ENCODE measurements around the gene RPL37A.

The RPL37A gene

GRCh38 chr2:216498379-216499352 lies at the start of gene RPL37A:
RPL37A (plus strand) TSS chr2:216498844; CDS start chr2:216498875, 31 bp downstream.
- ATAC-seq (peak; percentile 98), DNase-seq (peak; percentile 88 to 93)
- peak within 1 kb of the TSS; percentile 87 to 92 for H3K4me3 Mint-ChIP-seq
- H3K27me3 Mint-ChIP-seq: no peaks in the 10 kb centered on the region
- H3K9me3 Mint-ChIP-seq: no peaks in the 10 kb centered on the region
- H3K27ac Mint-ChIP-seq: peak within 1 kb of the TSS; percentile 97 to 99
- H3K4me1 Mint-ChIP-seq: peaks cover 65% of the 10 kb centered on the region

GRCh38 chr2:216450346-216450745 lies 48.3 kb upstream of the RPL37A start:
- Mint-ChIP-seq H3K4me1 (no peaks in the 10 kb centered on the region), H3K27ac (no peak overlapping the region), H3K27me3 (no peaks in the 10 kb centered on the region)

GRCh38 chr2:216450784-216451183 lies 47.9 kb upstream of the RPL37A start:
- peaks cover 11 to 14% of the 10 kb centered on the region in 2 donors for H3K9me3 Mint-ChIP-seq
- H3K4me3 Mint-ChIP-seq: no peak overlapping the region
- H3K27ac Mint-ChIP-seq: no peak overlapping the region
- no peaks in the 10 kb centered on the region for H3K4me1 Mint-ChIP-seq
- DNase-seq (no peak), ATAC-seq (no peak)
- H3K27me3 Mint-ChIP-seq: no peaks in the 10 kb centered on the region

More at GRCh38 chr2:216450346-216450745, 48.3 kb upstream of the RPL37A start:
- Mint-ChIP-seq H3K4me3 (no peak overlapping the region), H3K9me3 (peaks cover 11 to 14% of the 10 kb centered on the region in 2 donors)
- no peak for DNase-seq
- no peak for ATAC-seq

- no peak for DNase-seq
- H3K4me1 Mint-ChIP-seq: no peaks in the 10 kb centered on the region
Observed at GRCh38 chr2:216453955-216454614, 44.6 kb upstream of the RPL37A start.

GRCh38 chr2:216463148-216463547 lies 35.5 kb upstream of the RPL37A start:
- peaks cover 12% of the 10 kb centered on the region for H3K4me1 Mint-ChIP-seq
- DNase-seq (no peak), ATAC-seq (no peak)
- H3K4me3 Mint-ChIP-seq: no peak overlapping the region
- H3K9me3 Mint-ChIP-seq: no peaks in the 10 kb centered on the region
- peak overlapping the region in 1 of 2 donors; percentile 17 for H3K27ac Mint-ChIP-seq
- H3K27me3 Mint-ChIP-seq: no peaks in the 10 kb centered on the region

More at GRCh38 chr2:216453955-216454614, 44.6 kb upstream of the RPL37A start:
- Mint-ChIP-seq H3K27ac (no peak overlapping the region), H3K9me3 (peaks cover 0 to 6% of the 10 kb centered on the region in 2 donors), H3K4me3 (no peak overlapping the region), H3K27me3 (no peaks in the 10 kb centered on the region)
- no peak for ATAC-seq

- Mint-ChIP-seq H3K4me3 (no peak overlapping the region), H3K27ac (no peak overlapping the region), H3K9me3 (no peaks in the 10 kb centered on the region), H3K27me3 (no peaks in the 10 kb centered on the region), H3K4me1 (peaks cover 12% of the 10 kb centered on the region)
- ATAC-seq: no peak
- DNase-seq: no peak
Observed at GRCh38 chr2:216464104-216464720, 34.4 kb upstream of the RPL37A start.

GRCh38 chr2:216465579-216466195 lies 33.0 kb upstream of the RPL37A start:
- Mint-ChIP-seq H3K27ac (no peak overlapping the region), H3K9me3 (no peaks in the 10 kb centered on the region), H3K4me3 (no peak overlapping the region), H3K27me3 (no peaks in the 10 kb centered on the region), H3K4me1 (peaks cover 12% of the 10 kb centered on the region)
- ATAC-seq (no peak), DNase-seq (no peak)

- Mint-ChIP-seq H3K9me3 (no peaks in the 10 kb centered on the region), H3K27ac (peak overlapping the region in 1 of 2 donors; percentile 41)
Observed at GRCh38 chr2:216467845-216468244, 30.8 kb upstream of the RPL37A start.

GRCh38 chr2:216469661-216470060 lies 29.0 kb upstream of the RPL37A start:
- no peak overlapping the region for H3K4me3 Mint-ChIP-seq
- ATAC-seq: no peak
- no peak for DNase-seq
- H3K4me1 Mint-ChIP-seq: peaks cover 3% of the 10 kb centered on the region
- no peak overlapping the region for H3K27ac Mint-ChIP-seq
- H3K9me3 Mint-ChIP-seq: no peaks in the 10 kb centered on the region
- H3K27me3 Mint-ChIP-seq: no peaks in the 10 kb centered on the region

More at GRCh38 chr2:216467845-216468244, 30.8 kb upstream of the RPL37A start:
- ATAC-seq: no peak
- Mint-ChIP-seq H3K4me3 (no peak overlapping the region), H3K27me3 (no peaks in the 10 kb centered on the region), H3K4me1 (peaks cover 6% of the 10 kb centered on the region)
- DNase-seq: no peak

GRCh38 chr2:216473187-216473586 lies 25.5 kb upstream of the RPL37A start:
- H3K9me3 Mint-ChIP-seq: no peaks in the 10 kb centered on the region
- H3K27me3 Mint-ChIP-seq: no peaks in the 10 kb centered on the region
- ATAC-seq: no peak

GRCh38 chr2:216474925-216475670 lies 23.5 kb upstream of the RPL37A start:
- peak in 1 of 2 donors; percentile 55 for DNase-seq
- no peaks in the 10 kb centered on the region for H3K9me3 Mint-ChIP-seq

More at GRCh38 chr2:216473187-216473586, 25.5 kb upstream of the RPL37A start:
- Mint-ChIP-seq H3K4me1 (peaks cover 31% of the 10 kb centered on the region), H3K4me3 (no peak overlapping the region), H3K27ac (no peak overlapping the region)
- no peak for DNase-seq

GRCh38 chr2:216475767-216476166 lies 22.9 kb upstream of the RPL37A start:
- no peak for ATAC-seq
- peaks cover 36% of the 10 kb centered on the region for H3K4me1 Mint-ChIP-seq
- no peak overlapping the region for H3K27ac Mint-ChIP-seq
- peak overlapping the region; percentile 50 to 65 for H3K4me3 Mint-ChIP-seq
- H3K9me3 Mint-ChIP-seq: no peaks in the 10 kb centered on the region
- no peaks in the 10 kb centered on the region for H3K27me3 Mint-ChIP-seq
- DNase-seq: no peak

More at GRCh38 chr2:216474925-216475670, 23.5 kb upstream of the RPL37A start:
- peak overlapping the region; percentile 50 to 65 for H3K4me3 Mint-ChIP-seq
- peak overlapping the region in 1 of 2 donors; percentile 44 for H3K27ac Mint-ChIP-seq
- peak; percentile 93 for ATAC-seq
- H3K27me3 Mint-ChIP-seq: no peaks in the 10 kb centered on the region
- H3K4me1 Mint-ChIP-seq: peaks cover 36% of the 10 kb centered on the region

- Mint-ChIP-seq H3K27me3 (no peaks in the 10 kb centered on the region), H3K4me1 (peaks cover 36% of the 10 kb centered on the region), H3K4me3 (no peak overlapping the region), H3K27ac (no peak overlapping the region), H3K9me3 (no peaks in the 10 kb centered on the region)
- DNase-seq (no peak), ATAC-seq (no peak)
Observed at GRCh38 chr2:216477283-216478035, 21.2 kb upstream of the RPL37A start.

- no peaks in the 10 kb centered on the region for H3K27me3 Mint-ChIP-seq
- peaks cover 36% of the 10 kb centered on the region for H3K4me1 Mint-ChIP-seq
- ATAC-seq (peak; percentile 83), DNase-seq (peak in 1 of 2 donors; percentile 26)
- peak overlapping the region in 1 of 2 donors; percentile 40 for H3K27ac Mint-ChIP-seq
- H3K9me3 Mint-ChIP-seq: no peaks in the 10 kb centered on the region
- H3K4me3 Mint-ChIP-seq: no peak overlapping the region
Observed at GRCh38 chr2:216478151-216478550, 20.5 kb upstream of the RPL37A start.

Data from stimulated activated naive CD8-positive, alpha-beta T cell treated with anti-CD3 and anti-CD28 coated beads, Interleukin-15, amount 100 ng/mL, for 72 hours (primary cell).